ENCODE results near the gene RILPL1. TPM values are rescaled to one million over a fixed set of nuclear protein-coding genes. Genes with fewer than 3 reads are reported as not detected.

The RILPL1 gene
- polyA plus RNA-seq, 1 experiment = 22.3 TPM

GRCh38 chr12:123478762-123479161, 54.8 kb downstream of the RILPL1 start:
- ChIA-PET POLR2A (no interaction called here), CTCF (no interaction called here)
- no peak overlapping the region for H3K4me3 ChIP-seq (ENCODE audit: low read depth, low read length)
- no peak for TF ChIP-seq CTCF (IDR thresholded peaks at IDR 0.05; ENCODE audit: insufficient read depth, low read depth, low read length)
- H3K36me3 ChIP-seq (ENCODE audit: control insufficient read depth, insufficient read depth, low read length) = peaks cover 16% of the 10 kb centered on the region
- no peaks in the 10 kb centered on the region for H3K27me3 ChIP-seq (ENCODE audit: control insufficient read depth, insufficient read depth, low read length)
- no peak for DNase-seq (ENCODE audit: low read depth)

DNA sequence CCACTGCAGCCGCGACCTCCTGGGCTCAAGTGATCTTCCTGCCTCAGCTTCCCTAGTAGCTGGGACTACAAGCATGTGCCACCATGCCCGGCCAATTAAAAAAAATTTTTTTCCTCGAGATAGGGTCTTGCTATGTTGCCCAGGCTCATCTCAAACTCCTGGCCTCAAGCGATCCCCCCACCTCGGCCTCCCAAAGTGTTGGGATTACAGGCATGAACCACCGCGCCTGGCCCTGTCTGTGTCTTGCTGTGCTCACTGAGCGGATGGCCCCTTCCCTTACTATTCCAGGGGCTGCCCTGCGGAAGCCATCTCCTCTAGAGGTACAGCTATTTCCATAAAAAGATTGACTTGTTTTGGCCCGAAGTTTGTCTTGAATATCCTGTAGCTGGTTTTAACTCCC, 55.5 kb downstream of the RILPL1 start:
- H3K36me3 ChIP-seq (ENCODE audit: control insufficient read depth, insufficient read depth, low read length) = peaks cover 14% of the 10 kb centered on the region
- H3K27me3 ChIP-seq (ENCODE audit: control insufficient read depth, insufficient read depth, low read length) = no peaks in the 10 kb centered on the region
- DNase-seq (ENCODE audit: low read depth) = no peak
- POLR2A ChIA-PET = no interaction called here
- H3K4me3 ChIP-seq (ENCODE audit: low read depth, low read length) = no peak overlapping the region
- no peak for TF ChIP-seq CTCF (IDR thresholded peaks at IDR 0.05; ENCODE audit: insufficient read depth, low read depth, low read length)
- CTCF ChIA-PET = no interaction called here

DNA sequence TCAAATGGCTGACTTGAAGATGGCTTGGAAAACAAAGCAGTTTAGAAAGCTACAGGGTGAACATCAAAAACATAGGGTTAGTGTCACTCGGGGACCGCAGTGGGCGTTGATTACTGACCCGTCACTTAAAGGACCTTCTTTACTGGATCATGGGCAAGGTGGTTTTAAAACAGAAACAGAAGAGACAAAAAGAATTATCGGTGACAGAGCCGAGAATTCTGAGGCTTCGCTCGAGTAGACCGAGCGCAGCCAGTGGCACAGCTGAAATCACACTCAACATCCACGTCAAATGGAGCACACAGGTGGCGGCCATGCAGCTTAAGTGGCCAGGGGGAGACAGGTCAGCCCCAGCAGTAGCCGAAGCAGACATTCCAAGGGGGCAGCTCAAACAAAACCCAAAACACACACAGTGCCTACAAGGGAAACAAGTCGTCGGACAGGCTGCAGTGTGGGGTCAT, 58.2 kb downstream of the RILPL1 start:
- DNase-seq (ENCODE audit: low read depth) = no peak
- ChIA-PET CTCF (interaction anchor here (1.3 to 1.6 kb wide), 2 partner anchors 13 to 110 kb away, joined by 3 read pairs; no protein-coding TSS in a partner anchor), POLR2A (no interaction called here)
- Histone ChIP-seq H3K4me3 (ENCODE audit: low read depth, low read length) (no peak overlapping the region), H3K36me3 (ENCODE audit: control insufficient read depth, insufficient read depth, low read length) (peaks cover 19% of the 10 kb centered on the region), H3K27me3 (ENCODE audit: control insufficient read depth, insufficient read depth, low read length) (no peaks in the 10 kb centered on the region)
- TF ChIP-seq CTCF (IDR thresholded peaks at IDR 0.05; ENCODE audit: insufficient read depth, low read depth, low read length) = no peak

DNA sequence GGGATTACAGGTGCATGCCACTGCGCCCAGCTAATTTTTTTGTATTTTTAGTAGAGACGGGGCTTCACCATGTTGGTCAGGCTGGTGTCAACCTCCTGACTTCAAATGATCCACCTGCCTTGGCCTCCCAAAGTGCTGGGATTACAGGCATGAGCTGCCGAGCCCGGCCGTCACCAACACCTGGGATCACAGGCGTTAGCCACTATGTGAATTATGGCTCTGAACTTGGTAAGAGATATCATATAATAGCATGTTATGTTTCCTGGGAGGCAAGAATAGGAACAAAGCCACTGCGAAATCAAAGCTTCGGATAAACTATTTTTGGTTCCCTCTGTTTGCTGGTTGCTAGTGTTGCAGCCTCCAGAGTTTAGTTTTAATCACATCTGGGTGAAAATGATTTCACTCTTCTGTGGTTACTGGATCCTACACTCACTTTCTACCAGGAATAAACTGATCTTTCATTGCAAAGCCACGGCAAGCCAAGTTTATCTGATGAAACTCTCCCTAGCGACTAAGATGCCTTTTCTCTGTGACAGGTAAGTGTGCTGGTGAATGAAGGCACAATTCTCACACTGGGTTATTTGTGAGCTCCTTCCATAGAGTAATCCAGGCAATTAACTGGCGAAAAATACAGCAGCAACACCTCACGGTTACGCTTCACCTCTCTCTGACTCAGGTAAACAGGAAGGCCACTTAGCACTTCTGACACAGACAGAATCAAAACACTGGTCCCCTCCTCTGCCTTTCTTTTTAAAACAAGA, 58.9 kb downstream of the RILPL1 start:
- POLR2A ChIA-PET = no interaction called here
- no peaks in the 10 kb centered on the region for H3K27me3 ChIP-seq (ENCODE audit: control insufficient read depth, insufficient read depth, low read length)
- H3K36me3 ChIP-seq (ENCODE audit: control insufficient read depth, insufficient read depth, low read length) = peaks cover 20% of the 10 kb centered on the region
- CTCF ChIA-PET = interaction anchor here (1.0 to 1.6 kb wide), 3 partner anchors 13 to 109 kb away, joined by 3 to 6 read pairs (median 3); no protein-coding TSS in a partner anchor
- TF ChIP-seq CTCF (IDR thresholded peaks at IDR 0.05; ENCODE audit: insufficient read depth, low read depth, low read length) = no peak
- H3K4me3 ChIP-seq (ENCODE audit: low read depth, low read length) = no peak overlapping the region
- no peak for DNase-seq (ENCODE audit: low read depth)

GRCh38 chr12:123472438-123472849, 61.1 kb downstream of the RILPL1 start:
- ChIA-PET CTCF (interaction anchor here (1.5 to 1.7 kb wide), 2 partner anchors 12 to 111 kb away, joined by 3 to 5 read pairs; no protein-coding TSS in a partner anchor), POLR2A (no interaction called here)
- DNase-seq (ENCODE audit: low read depth) = no peak
- H3K27me3 ChIP-seq (ENCODE audit: control insufficient read depth, insufficient read depth, low read length) = no peaks in the 10 kb centered on the region
- peaks cover 16% of the 10 kb centered on the region for H3K36me3 ChIP-seq (ENCODE audit: control insufficient read depth, insufficient read depth, low read length)
- TF ChIP-seq CTCF (IDR thresholded peaks at IDR 0.05; ENCODE audit: insufficient read depth, low read depth, low read length) = no peak
- no peak overlapping the region for H3K4me3 ChIP-seq (ENCODE audit: low read depth, low read length)

All from BJ (cell line).